Measurements from ENCODE around the gene PURA. TPM values are rescaled to one million over a fixed set of nuclear protein-coding genes. Genes with fewer than 3 reads are reported as not detected.

The PURA gene
- total RNA-seq, 1 experiment from 2014 or later: 3.6 TPM

DNA sequence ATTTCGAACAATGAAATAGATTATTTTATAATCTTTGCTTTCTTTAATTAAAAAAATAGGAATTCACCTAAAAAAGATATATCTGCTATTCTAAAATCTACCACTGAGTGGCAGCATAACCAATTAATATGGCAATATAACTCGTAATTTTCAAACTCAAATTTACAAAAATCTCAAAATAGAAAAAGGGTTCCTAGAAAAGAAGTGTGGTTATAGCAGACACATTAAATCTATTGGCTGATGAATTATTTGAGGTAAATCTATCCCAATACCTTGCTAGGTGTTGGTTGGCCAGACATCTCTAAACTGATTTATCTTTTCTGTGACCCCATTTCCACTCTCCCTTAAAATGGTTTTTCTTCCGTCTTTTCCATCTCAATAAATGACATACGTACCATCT lies 40.6 kb upstream of the PURA start:
- TF ChIP-seq CTCF (conservative IDR thresholded peaks at IDR 0.05): peak; percentile 82
- Mint-ChIP-seq H3K4me1 (no peaks in the 10 kb centered on the region), H3K9me3 (no peaks in the 10 kb centered on the region), H3K27ac (no peak overlapping the region), H3K36me3 (ENCODE audit: insufficient read depth in 1 of 3, low read depth in 3 of 3) (no peaks in the 10 kb centered on the region), H3K4me3 (no peak overlapping the region), H3K27me3 (ENCODE audit: low read depth) (peaks cover 45% of the 10 kb centered on the region)
- no peak overlapping the region for H3K56ac ChIP-seq (ENCODE audit: insufficient read length, low read depth, low read length)
- no peaks in the 10 kb centered on the region for H3K23me2 ChIP-seq (ENCODE audit: insufficient read length, low read depth, low read length, poor library complexity, severe bottlenecking)
- no peak overlapping the region for H4K91ac ChIP-seq (ENCODE audit: insufficient read length, low read depth, low read length)
- H2BK15ac ChIP-seq (ENCODE audit: low read depth, low read length): no peak overlapping the region
- H3K9me3 ChIP-seq (ENCODE audit: control insufficient read depth, low read depth, low read length): no peaks in the 10 kb centered on the region
- H3K4ac ChIP-seq (ENCODE audit: low read depth, low read length): no peak overlapping the region
- no peaks in the 10 kb centered on the region for H4K20me1 ChIP-seq (ENCODE audit: control insufficient read depth, insufficient read depth, insufficient read length)
- H4K8ac ChIP-seq (replicated peaks; ENCODE audit: insufficient read length, low read depth, low read length): no peak overlapping the region
- H3K18ac ChIP-seq (ENCODE audit: insufficient read length, low read depth, low read length): no peak overlapping the region
- H2BK120ac ChIP-seq (ENCODE audit: low read depth, low read length, poor library complexity, severe bottlenecking): no peak overlapping the region
- H2BK5ac ChIP-seq (ENCODE audit: insufficient read length, low read length): no peak overlapping the region
- no peak overlapping the region for H3K9ac ChIP-seq (ENCODE audit: extremely low read depth, insufficient read length, low read length)
- H3K4me1 ChIP-seq (ENCODE audit: insufficient read depth, low read length): no peaks in the 10 kb centered on the region
- no peak overlapping the region for H3K27ac ChIP-seq (ENCODE audit: insufficient read length, low read depth, low read length)
- WGBS (ENCODE audit: extremely low coverage, insufficient read length, low lambda C conversion rate): no CpG with 5 or more reads among the region's 4 CpGs
- H3K79me2 ChIP-seq (ENCODE audit: insufficient read depth, low read length): no peaks in the 10 kb centered on the region
- H4K5ac ChIP-seq (ENCODE audit: insufficient read length, low read depth, low read length): no peak overlapping the region
- H3T11ph ChIP-seq (ENCODE audit: low read length): no peak overlapping the region
- H2AFZ ChIP-seq (ENCODE audit: low read length): no peak overlapping the region
- H3K23ac ChIP-seq (ENCODE audit: insufficient read length, low read depth, low read length): no peak overlapping the region
- H3K79me1 ChIP-seq (ENCODE audit: insufficient read depth, low read depth, low read length, poor library complexity, severe bottlenecking): no peaks in the 10 kb centered on the region
- no peak overlapping the region for H3K14ac ChIP-seq (ENCODE audit: insufficient read depth, low read length)
- no peak overlapping the region for H2BK20ac ChIP-seq (ENCODE audit: low read depth, low read length, poor library complexity, severe bottlenecking)
- no peak for DNase-seq
- no peak overlapping the region for H2AK5ac ChIP-seq (ENCODE audit: insufficient read length, low read length)
- H3K27me3 ChIP-seq (ENCODE audit: insufficient read depth, low read length): no peaks in the 10 kb centered on the region
- no peak overlapping the region for H2BK12ac ChIP-seq (ENCODE audit: insufficient read length, low read depth, low read length)
- H3K4me2 ChIP-seq (ENCODE audit: insufficient read depth, insufficient read length, low read length): no peak overlapping the region
